Measurements from ENCODE around the gene STPG4. TPM values are rescaled to one million over a fixed set of nuclear protein-coding genes. Genes with fewer than 3 reads are reported as not detected.

Gene STPG4
- polyA plus RNA-seq, 3 donors: 0.20 to 0.24 TPM; not detected in 1

DNA sequence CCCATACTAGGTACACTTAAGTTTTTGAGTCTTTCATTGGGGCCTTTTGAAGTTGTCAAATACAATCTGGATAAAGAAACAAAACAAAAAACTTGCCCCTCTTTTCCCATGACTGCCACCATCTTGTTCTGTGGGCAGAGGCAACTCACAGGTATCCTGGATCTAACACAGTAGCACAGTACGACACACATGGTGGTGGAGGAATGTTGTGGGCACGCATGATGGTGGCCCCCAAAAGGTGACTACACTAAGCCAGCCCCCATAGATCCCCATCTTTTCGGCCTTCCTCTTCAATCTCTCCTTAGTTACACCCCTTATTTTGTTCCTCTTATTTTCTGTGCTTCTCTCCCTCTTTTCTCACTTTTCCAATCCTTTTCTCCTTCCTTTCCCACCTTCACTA lies 4.5 kb upstream of the STPG4 start:
- no peak overlapping the region for H3K4me2 ChIP-seq (replicated peaks; ENCODE audit: extremely low read depth, low read length, poor library complexity, severe bottlenecking)
- H3K9me3 Mint-ChIP-seq: peaks cover 0 to 2% (median 0%) of the 10 kb centered on the region in 7 donors
- H3K27ac Mint-ChIP-seq: peak overlapping the region in 5 of 7 donors; percentile 2 to 85 (median 59)
- H3K27me3 ChIP-seq (ENCODE audit: control insufficient read depth in 2 of 2, insufficient read depth in 2 of 2, low read length in 2 of 2): no peaks in the 10 kb centered on the region
- intact Hi-C loops (cut with micrococcal nuclease): no loop called here
- H3K27me3 Mint-ChIP-seq (ENCODE audit: low read depth in 3 of 3): no peaks in the 10 kb centered on the region
- DNase-seq: no peak
- no peaks in the 10 kb centered on the region for H3K9me3 ChIP-seq (replicated peaks in 1 of 2; ENCODE audit: control insufficient read depth in 1 of 2, insufficient read depth in 1 of 2, low read length in 2 of 2)
- no peak overlapping the region for H3K4me3 Mint-ChIP-seq
- WGBS (ENCODE audit: insufficient coverage): 100% methylated on average over 1 of the region's 3 CpGs
- H4K20me1 ChIP-seq (ENCODE audit: insufficient read depth, low read length): peaks cover 71% of the 10 kb centered on the region
- no peak overlapping the region for H3K9ac ChIP-seq (ENCODE audit: insufficient read depth, low read length, poor library complexity, severe bottlenecking)
- no peak overlapping the region for H2AFZ ChIP-seq (ENCODE audit: insufficient read depth, low read depth, low read length, poor library complexity, severe bottlenecking)
- H3K27ac ChIP-seq (ENCODE audit: low read depth in 1 of 2, low read length in 2 of 2): peak overlapping the region in 1 of 2 donors; percentile 55
- no peak overlapping the region for H3K4me3 ChIP-seq (replicated peaks in 1 of 3; ENCODE audit: low read depth in 2 of 3, low read length in 3 of 3)
- H3K36me3 ChIP-seq (replicated peaks in 1 of 2; ENCODE audit: control insufficient read depth in 1 of 2, insufficient read depth in 2 of 2, low read length in 2 of 2): peaks cover 67 to 97% of the 10 kb centered on the region in 2 donors
- H3K4me1 Mint-ChIP-seq: peaks cover 18% of the 10 kb centered on the region
- peaks cover 76 to 96% of the 10 kb centered on the region in 2 donors for H3K36me3 Mint-ChIP-seq
- H3K79me2 ChIP-seq (ENCODE audit: insufficient read depth, low read length): peaks cover 39% of the 10 kb centered on the region
- TF ChIP-seq, protein P1, sequence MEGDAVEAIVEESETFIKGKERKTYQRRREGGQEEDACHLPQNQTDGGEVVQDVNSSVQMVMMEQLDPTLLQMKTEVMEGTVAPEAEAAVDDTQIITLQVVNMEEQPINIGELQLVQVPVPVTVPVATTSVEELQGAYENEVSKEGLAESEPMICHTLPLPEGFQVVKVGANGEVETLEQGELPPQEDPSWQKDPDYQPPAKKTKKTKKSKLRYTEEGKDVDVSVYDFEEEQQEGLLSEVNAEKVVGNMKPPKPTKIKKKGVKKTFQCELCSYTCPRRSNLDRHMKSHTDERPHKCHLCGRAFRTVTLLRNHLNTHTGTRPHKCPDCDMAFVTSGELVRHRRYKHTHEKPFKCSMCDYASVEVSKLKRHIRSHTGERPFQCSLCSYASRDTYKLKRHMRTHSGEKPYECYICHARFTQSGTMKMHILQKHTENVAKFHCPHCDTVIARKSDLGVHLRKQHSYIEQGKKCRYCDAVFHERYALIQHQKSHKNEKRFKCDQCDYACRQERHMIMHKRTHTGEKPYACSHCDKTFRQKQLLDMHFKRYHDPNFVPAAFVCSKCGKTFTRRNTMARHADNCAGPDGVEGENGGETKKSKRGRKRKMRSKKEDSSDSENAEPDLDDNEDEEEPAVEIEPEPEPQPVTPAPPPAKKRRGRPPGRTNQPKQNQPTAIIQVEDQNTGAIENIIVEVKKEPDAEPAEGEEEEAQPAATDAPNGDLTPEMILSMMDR (IDR thresholded peaks at IDR 0.05): no peak
- peaks cover 0 to 6% of the 10 kb centered on the region in 2 donors for H3K4me1 ChIP-seq (ENCODE audit: control insufficient read depth in 1 of 2, insufficient read depth in 2 of 2, low read length in 2 of 2)

DNA sequence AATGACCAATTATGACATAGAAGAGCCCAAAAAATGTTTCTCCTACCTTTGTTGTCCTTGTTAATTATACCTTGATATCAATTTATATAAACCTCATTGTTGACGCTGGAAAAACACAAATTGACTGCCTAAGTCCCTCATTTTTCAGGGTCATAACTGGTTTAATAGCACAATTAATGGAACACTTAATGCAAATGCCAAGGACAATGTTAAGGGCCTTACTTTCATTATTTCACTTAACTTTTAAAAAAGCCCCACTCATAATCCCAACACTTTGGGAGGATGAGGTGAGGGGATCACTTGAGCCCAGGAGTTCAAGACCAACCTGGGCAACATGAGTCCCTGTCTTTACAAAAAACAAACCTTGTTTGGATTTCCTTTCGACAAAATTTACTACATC lies 3.5 kb upstream of the STPG4 start:
- no peak overlapping the region for H3K27ac Mint-ChIP-seq
- no peak overlapping the region for H3K4me3 Mint-ChIP-seq
- intact Hi-C loops (cut with micrococcal nuclease): no loop called here
- no peaks in the 10 kb centered on the region for H3K27me3 Mint-ChIP-seq (ENCODE audit: low read depth in 3 of 3)
- Histone ChIP-seq H3K27ac (ENCODE audit: low read depth in 1 of 2, low read length in 2 of 2) (peak overlapping the region in 1 of 2 donors; percentile 6), H3K4me3 (replicated peaks in 1 of 3; ENCODE audit: low read depth in 2 of 3, low read length in 3 of 3) (no peak overlapping the region), H3K4me1 (ENCODE audit: control insufficient read depth in 1 of 2, insufficient read depth in 2 of 2, low read length in 2 of 2) (peaks cover 0 to 6% of the 10 kb centered on the region in 2 donors), H3K9ac (ENCODE audit: insufficient read depth, low read length, poor library complexity, severe bottlenecking) (no peak overlapping the region), H3K27me3 (ENCODE audit: control insufficient read depth in 2 of 2, insufficient read depth in 2 of 2, low read length in 2 of 2) (no peaks in the 10 kb centered on the region), H3K79me2 (ENCODE audit: insufficient read depth, low read length) (peaks cover 29% of the 10 kb centered on the region), H2AFZ (ENCODE audit: insufficient read depth, low read depth, low read length, poor library complexity, severe bottlenecking) (no peak overlapping the region), H3K9me3 (replicated peaks in 1 of 2; ENCODE audit: control insufficient read depth in 1 of 2, insufficient read depth in 1 of 2, low read length in 2 of 2) (no peaks in the 10 kb centered on the region), H3K36me3 (replicated peaks in 1 of 2; ENCODE audit: control insufficient read depth in 1 of 2, insufficient read depth in 2 of 2, low read length in 2 of 2) (peaks cover 67 to 98% of the 10 kb centered on the region in 2 donors), H4K20me1 (ENCODE audit: insufficient read depth, low read length) (peaks cover 60% of the 10 kb centered on the region), H3K4me2 (replicated peaks; ENCODE audit: extremely low read depth, low read length, poor library complexity, severe bottlenecking) (no peak overlapping the region)
- peaks cover 0 to 2% (median 0%) of the 10 kb centered on the region in 7 donors for H3K9me3 Mint-ChIP-seq
- TF ChIP-seq, protein P1 (IDR thresholded peaks at IDR 0.05): no peak
- DNase-seq: no peak
- peaks cover 18% of the 10 kb centered on the region for H3K4me1 Mint-ChIP-seq
- WGBS (ENCODE audit: insufficient coverage): 100% methylated on average over 2 of the region's 2 CpGs
- peaks cover 75 to 91% of the 10 kb centered on the region in 2 donors for H3K36me3 Mint-ChIP-seq

Data from CD14-positive monocyte (primary cell).